Smooth muscle cell of the brain vasculature (primary cell): ENCODE data around the gene HAPLN3.

Source experiments
- DNase-seq: peaks from one replicate; pipeline ENCODE4 v3.0.0-alpha.2; 2012; ENCODE audit warnings: low read depth, low spot score

HAPLN3 gene

GRCh38 chr15:88909956-88910831, 14.8 kb upstream of the HAPLN3 start:
- DNase-seq: no peak

- DNase-seq: no peak
Observed at GRCh38 chr15:88908697-88909621, 13.6 kb upstream of the HAPLN3 start.

- DNase-seq: no peak
Observed at GRCh38 chr15:88908123-88908522, 12.8 kb upstream of the HAPLN3 start.

GRCh38 chr15:88907111-88907510, 11.8 kb upstream of the HAPLN3 start:
- no peak for DNase-seq

- no peak for DNase-seq
Observed at GRCh38 chr15:88906551-88906950, 11.2 kb upstream of the HAPLN3 start.

GRCh38 chr15:88906130-88906529, 10.8 kb upstream of the HAPLN3 start:
- DNase-seq: no peak

- no peak for DNase-seq
Observed at GRCh38 chr15:88905576-88905975, 10.2 kb upstream of the HAPLN3 start.

GRCh38 chr15:88904624-88905327, 9.4 kb upstream of the HAPLN3 start:
- DNase-seq: no peak

GRCh38 chr15:88904257-88904623, 8.9 kb upstream of the HAPLN3 start:
- DNase-seq: no peak

- no peak for DNase-seq
Observed at GRCh38 chr15:88902846-88903245, 7.5 kb upstream of the HAPLN3 start.

GRCh38 chr15:88902221-88902835, 7.0 kb upstream of the HAPLN3 start:
- no peak for DNase-seq

GRCh38 chr15:88901508-88902220, 6.3 kb upstream of the HAPLN3 start:
- no peak for DNase-seq

GRCh38 chr15:88900982-88901418, 5.7 kb upstream of the HAPLN3 start:
- no peak for DNase-seq

GRCh38 chr15:88900309-88900981, 5.1 kb upstream of the HAPLN3 start:
- DNase-seq: no peak

- no peak for DNase-seq
Observed at GRCh38 chr15:88899251-88899650, 3.9 kb upstream of the HAPLN3 start.

GRCh38 chr15:88898736-88899135, 3.4 kb upstream of the HAPLN3 start:
- DNase-seq: no peak

- DNase-seq: no peak
Observed at GRCh38 chr15:88897456-88898194, 2.3 kb upstream of the HAPLN3 start.

- no peak for DNase-seq
Observed at GRCh38 chr15:88897142-88897455, 1.8 kb upstream of the HAPLN3 start.

GRCh38 chr15:88896333-88897033, 1.1 kb upstream of the HAPLN3 start:
- no peak for DNase-seq
